H1 (cell line): Measurements from ENCODE around the gene ZNF860. TPM values are rescaled to one million over a fixed set of nuclear protein-coding genes. Genes with fewer than 3 reads are reported as not detected.
A peak's percentile ranks its signal among the peaks of the same experiment; 100 is the strongest.

Experiments used
- CTCF ChIA-PET: fragments of 300-600 bp; sonication (Branson Sonifier 250); formaldehyde crosslinking; loops from one replicate; lab custom pipeline; 2021; ENCODE audit not compliant: partially characterized antibody; lab: Charles Lee
- POLR2A ChIA-PET: fragments of 300-600 bp; sonication (Branson Sonifier 250); formaldehyde crosslinking; loops from one replicate; lab custom pipeline; 2021; ENCODE audit warnings: inconsistent platforms; ENCODE audit not compliant: partially characterized antibody; lab: Charles Lee
- DNase-seq, 2 experiments: peaks; one replicate each; pipeline versions ENCODE4 v3.0.0 to v3.0.0-alpha.2; 2010 to 2022; ENCODE audit warnings: low spot score in 2 of 2, low read depth in 1 of 2, mixed read lengths in 1 of 2
- FAIRE-seq: peaks from 2 replicates; lab custom pipeline; 2011; peaks lifted over from hg19 to GRCh38; lab: Jason Lieb, UNC
- H2AFZ ChIP-seq: 2 replicates; pipeline ENCODE4 v1.8.1; 2012; ENCODE audit warnings: low read length, inconsistent platforms
- H2AK5ac ChIP-seq: 2 replicates; pipeline ENCODE4 v1.6.1; 2013; ENCODE audit warnings: low read depth, low read length
- H2BK120ac ChIP-seq: replicated peaks from 2 replicates; pipeline ENCODE3; 2013; ENCODE audit warnings: low read depth, low read length, inconsistent platforms
- H2BK12ac ChIP-seq: 2 replicates; pipeline ENCODE4 v1.6.1; 2013; ENCODE audit warnings: low read depth, low read length
- H2BK15ac ChIP-seq: 2 replicates; pipeline ENCODE4 v1.6.1; 2013; ENCODE audit warnings: low read length
- H2BK20ac ChIP-seq: 2 replicates; pipeline ENCODE4 v1.6.1; 2013; ENCODE audit warnings: low read length
- H2BK5ac ChIP-seq: 2 replicates; pipeline ENCODE4 v1.6.1; 2013; ENCODE audit warnings: low read depth, low read length
- H3K14ac ChIP-seq: 2 replicates; pipeline ENCODE4 v1.6.1; 2013; ENCODE audit warnings: inconsistent platforms; ENCODE audit not compliant: insufficient read length
- H3K18ac ChIP-seq: 2 replicates; pipeline ENCODE4 v1.6.1; 2013; ENCODE audit warnings: low read length; ENCODE audit errors: extremely low read depth
- H3K23ac ChIP-seq: 2 replicates; pipeline ENCODE4 v1.6.1; 2013; ENCODE audit warnings: inconsistent platforms; ENCODE audit not compliant: insufficient read length
- H3K23me2 ChIP-seq: 2 replicates; pipeline ENCODE4 v1.6.1; 2013; ENCODE audit warnings: low read depth, low read length
- H3K27ac ChIP-seq: 2 replicates; pipeline ENCODE4 v1.6.1; 2011; ENCODE audit warnings: low read depth, low read length, inconsistent platforms
- H3K27me3 ChIP-seq, 4 experiments: replicated peaks in 1 of 4; 1 replicate in 1 of 4; 2 replicates in 3 of 4; pipeline versions ENCODE4 v1.6.1 to v1.8.1; 2011 to 2013; ENCODE audit warnings: low read length in 3 of 4, mild to moderate bottlenecking in 3 of 4, inconsistent platforms in 2 of 4, mixed read lengths in 2 of 4, moderate library complexity in 1 of 4; ENCODE audit not compliant: control insufficient read depth in 3 of 4, insufficient read depth in 3 of 4; ENCODE audit errors: extremely low read depth in 1 of 4
- H3K36me3 ChIP-seq, 4 experiments: 2 replicates each; pipeline versions ENCODE4 v1.6.1 to v1.8.1; 2011 to 2013; ENCODE audit warnings: mild to moderate bottlenecking in 4 of 4, low read length in 3 of 4, moderate library complexity in 2 of 4, control low read depth in 1 of 4, inconsistent platforms in 1 of 4; ENCODE audit not compliant: insufficient read depth in 4 of 4, control insufficient read depth in 2 of 4
- H3K4ac ChIP-seq: replicated peaks from 2 replicates; pipeline ENCODE3; 2013; ENCODE audit warnings: low read length, low read depth, mixed read lengths, inconsistent platforms; ENCODE audit not compliant: insufficient read length
- H3K4me1 ChIP-seq, 4 experiments: replicated peaks in 1 of 4; 1 replicate in 1 of 4; 2 replicates in 3 of 4; pipeline versions ENCODE4 v1.6.1 to v1.8.1; 2011 to 2013; ENCODE audit warnings: low read length in 3 of 4, inconsistent platforms in 2 of 4, mixed read lengths in 1 of 4; ENCODE audit not compliant: insufficient read depth in 4 of 4, control insufficient read depth in 3 of 4
- H3K4me2 ChIP-seq, 2 experiments: 2 replicates each; pipeline versions ENCODE4 v1.6.1 to v1.8.1; 2011 to 2013; ENCODE audit warnings: low read depth in 2 of 2, low read length in 2 of 2, control low read depth in 1 of 2, inconsistent platforms in 1 of 2, mild to moderate bottlenecking in 1 of 2; ENCODE audit not compliant: insufficient read depth in 1 of 2
- H3K4me3 ChIP-seq, 4 experiments: fragments of 200-600, 300-600 bp in 1 of 4; sonication (generic), shearing (Covaris generic), sonication (Bioruptor Twin) in 1 of 4; 2 replicates each; pipeline versions ENCODE4 v1.5.1 to v1.8.1; 2011 to 2016; ENCODE audit warnings: low read length in 4 of 4, low read depth in 3 of 4, control low read depth in 2 of 4, inconsistent platforms in 2 of 4, mild to moderate bottlenecking in 2 of 4, mixed read lengths in 1 of 4, moderate library complexity in 1 of 4; ENCODE audit not compliant: insufficient read depth in 2 of 4; ENCODE audit errors: extremely low read depth in 1 of 4
- H3K56ac ChIP-seq: replicated peaks from 2 replicates; pipeline ENCODE3; 2013; ENCODE audit warnings: low read depth, mild to moderate bottlenecking, mixed read lengths, low read length, inconsistent platforms; ENCODE audit not compliant: insufficient read length
- H3K79me1 ChIP-seq: 2 replicates; pipeline ENCODE4 v1.6.1; 2013; ENCODE audit warnings: low read depth, low read length, control low read depth
- H3K79me2 ChIP-seq, 2 experiments: 2 replicates each; pipeline versions ENCODE4 v1.6.1 to v1.8.1; 2012 to 2013; ENCODE audit warnings: low read length in 2 of 2, mild to moderate bottlenecking in 2 of 2, inconsistent platforms in 1 of 2; ENCODE audit not compliant: insufficient read depth in 2 of 2, control insufficient read depth in 1 of 2
- H3K9ac ChIP-seq, 4 experiments: replicated peaks in 1 of 4; 1 replicate in 1 of 4; 2 replicates in 3 of 4; pipeline versions ENCODE4 v1.6.1 to v1.8.1; 2011 to 2013; ENCODE audit warnings: low read depth in 3 of 4, low read length in 3 of 4, control low read depth in 2 of 4, mild to moderate bottlenecking in 2 of 4, moderate library complexity in 2 of 4, inconsistent platforms in 1 of 4; ENCODE audit errors: extremely low read depth in 1 of 4
- H3K9me3 ChIP-seq, 2 experiments: 2 replicates each; pipeline versions ENCODE4 v1.6.1 to v1.8.1; 2012 to 2013; ENCODE audit warnings: mild to moderate bottlenecking in 2 of 2, moderate library complexity in 2 of 2, control low read depth in 1 of 2, inconsistent platforms in 1 of 2, low read depth in 1 of 2, low read length in 1 of 2, mixed read lengths in 1 of 2; ENCODE audit not compliant: insufficient read depth in 2 of 2
- H4K20me1 ChIP-seq, 2 experiments: replicated peaks in 1 of 2; 2 replicates each; pipeline versions ENCODE3 to v1.8.1; 2011 to 2013; ENCODE audit warnings: inconsistent platforms in 2 of 2, low read length in 2 of 2, mild to moderate bottlenecking in 1 of 2; ENCODE audit not compliant: insufficient read depth in 2 of 2, control insufficient read depth in 1 of 2
- H4K5ac ChIP-seq: 2 replicates; pipeline ENCODE4 v1.6.1; 2013; ENCODE audit warnings: low read length, low read depth, mixed read lengths, inconsistent platforms; ENCODE audit not compliant: insufficient read length
- H4K8ac ChIP-seq: 2 replicates; pipeline ENCODE4 v1.8.0; 2013; ENCODE audit warnings: mild to moderate bottlenecking, moderate library complexity, low read length, inconsistent platforms; ENCODE audit not compliant: insufficient read depth; ENCODE audit errors: extremely low read depth
- H4K91ac ChIP-seq: replicated peaks from 2 replicates; pipeline ENCODE3; 2013; ENCODE audit warnings: low read length, mixed read lengths, inconsistent platforms; ENCODE audit not compliant: insufficient read length
- ASH2L ChIP-seq: fragments of 200-600, 300-600 bp; sonication (generic); IDR thresholded peaks from one replicate; pipeline ENCODE4 v1.7.1; 2017; ENCODE audit warnings: low read length
- BRCA1 ChIP-seq: IDR thresholded peaks from 2 replicates; pipeline ENCODE4 v1.6.1; 2012; ENCODE audit warnings: low read depth, low read length, improper control_type of control experiment
- CHD2 ChIP-seq: IDR thresholded peaks from 2 replicates; pipeline ENCODE4 v1.6.1; 2012; ENCODE audit warnings: low read length, improper control_type of control experiment
- CTBP2 ChIP-seq: IDR thresholded peaks from 2 replicates; pipeline ENCODE4 v1.7.0; 2011; ENCODE audit warnings: borderline replicate concordance, mild to moderate bottlenecking, moderate library complexity, mixed read lengths, low read length; ENCODE audit not compliant: insufficient read depth, insufficient read length
- CTCF ChIP-seq, 3 experiments: IDR thresholded peaks; 1 replicate in 2 of 3; 2 replicates in 1 of 3; pipeline versions ENCODE4 v1.5.1 to v1.6.1; 2011; ENCODE audit warnings: low read length in 3 of 3, mild to moderate bottlenecking in 3 of 3, inconsistent platforms in 2 of 3, low read depth in 1 of 3, moderate library complexity in 1 of 3; ENCODE audit not compliant: insufficient read depth in 1 of 3; ENCODE audit errors: control extremely low read depth in 1 of 3
- GTF2F1 ChIP-seq: IDR thresholded peaks from 2 replicates; pipeline ENCODE4 v1.6.1; 2012; ENCODE audit warnings: low read depth, low read length, improper control_type of control experiment, borderline replicate concordance
- KDM4A ChIP-seq: IDR thresholded peaks from one replicate; pipeline ENCODE4 v1.7.1; 2012; ENCODE audit warnings: low read depth, mild to moderate bottlenecking, moderate library complexity, low read length, inconsistent platforms; ENCODE audit not compliant: severe bottlenecking
- POLR2AphosphoS5 ChIP-seq: IDR thresholded peaks from 2 replicates; pipeline ENCODE4 v1.6.1; 2011; ENCODE audit warnings: low read depth, low read length
- POU5F1 ChIP-seq: IDR thresholded peaks from 2 replicates; pipeline ENCODE4 v1.6.1; 2011; ENCODE audit warnings: low read depth, mild to moderate bottlenecking, low read length, moderate library complexity
- SIX5 ChIP-seq: IDR thresholded peaks from 2 replicates; pipeline ENCODE4 v1.6.1; 2011; ENCODE audit warnings: mild to moderate bottlenecking, low read depth, low read length
- SP2 ChIP-seq: IDR thresholded peaks from 2 replicates; pipeline ENCODE4 v1.6.1; 2012; ENCODE audit warnings: mild to moderate bottlenecking, low read length, inconsistent platforms
- SRF ChIP-seq: IDR thresholded peaks from 2 replicates; pipeline ENCODE4 v1.6.1; 2011; ENCODE audit warnings: mild to moderate bottlenecking, low read depth, low read length, moderate library complexity
- WGBS, 2 experiments: shearing (Covaris generic) in 1 of 2; methylation state at CpG; one replicate each; pipeline versions ENCODE4 v1.1.6 to v1.1.7; 2013 to 2015; ENCODE audit warnings: low lambda C conversion rate in 2 of 2, mixed read lengths in 2 of 2, inconsistent platforms in 1 of 2, low coverage in 1 of 2, missing lambda C conversion rate in 1 of 2; ENCODE audit not compliant: insufficient replicate concordance in 2 of 2, insufficient coverage in 1 of 2, insufficient read length in 1 of 2; ENCODE audit errors: extremely low coverage in 1 of 2, missing lambda C conversion rate in 1 of 2; 5-methylcytosine and 5-hydroxymethylcytosine counted together
- polyA plus RNA-seq, 7 experiments: library from polyadenylated mRNA; depleted of rRNA in 3 of 7; stranded (reverse) in 5 of 7; unstranded in 2 of 7; fragments of >200 nt in 5 of 7; fragments of 200-250 nt in 2 of 7; gene quantifications; 1 replicate in 5 of 7; 2 replicates in 1 of 7; 4 replicates in 1 of 7; pipeline versions ENCODE4 v1.2.1 to v1.2.3, GENCODE V29; 2011 to 2013; ENCODE audit warnings: missing spikeins in 2 of 7, mixed read lengths in 2 of 7
- total RNA-seq: library from RNA; stranded (reverse); fragmentation: NEBNext Ultra II Directional; extraction: Animal tissue kit (Norgen Biotek cat#: 25700); gene quantifications from 2 replicates; pipeline ENCODE4 v1.2.1, GENCODE V29; 2021

ZNF860 gene
- total and polyA plus RNA-seq, 2 of the 8 experiments (the other 6 are each of a cell fraction or from before 2014, with no cell fraction given), result 3.2 to 8.6 TPM

DNA sequence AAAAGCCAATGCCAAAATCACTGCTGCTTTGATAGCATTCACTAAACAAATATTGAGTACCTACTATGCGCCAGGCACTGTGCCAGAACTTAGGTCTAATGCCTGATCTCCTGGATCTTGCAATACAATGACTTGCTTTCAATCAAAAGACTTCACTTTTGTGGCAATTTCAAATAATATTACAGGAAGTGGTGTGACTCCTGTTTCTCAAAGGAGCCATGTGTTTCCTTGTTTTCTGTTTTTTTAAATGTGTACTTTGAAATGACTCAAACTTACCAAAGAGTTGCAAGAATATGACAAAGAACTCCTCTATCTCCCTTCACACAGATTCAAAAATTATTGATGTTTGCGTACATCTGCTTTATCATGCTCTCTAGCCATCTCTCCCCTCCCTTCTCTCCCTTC, 18.7 kb upstream of the ZNF860 start:
- H3K4me2 ChIP-seq, result no peak overlapping the region
- H4K91ac ChIP-seq, result peak overlapping the region; percentile 99
- 73% methylated on average over 2 of the region's 2 CpGs; no CpG with 5 or more reads in 1 of the 2 experiments for WGBS, 2 experiments
- peak overlapping the region; percentile 74; the same call in 1 of the 2 replicates for H2BK15ac ChIP-seq
- peaks cover 2% of the 10 kb centered on the region for H3K23me2 ChIP-seq
- H3K56ac ChIP-seq, result no peak overlapping the region
- H3K9ac ChIP-seq, result no peak overlapping the region
- H3K4me1 ChIP-seq, result peaks cover 2 to 29% (median 15%) of the 10 kb centered on the region in 4 experiments
- H4K5ac ChIP-seq, result no peak overlapping the region
- H3K14ac ChIP-seq, result no peak overlapping the region
- no peaks in the 10 kb centered on the region for H4K20me1 ChIP-seq
- POLR2A ChIA-PET, result no interaction called here
- 0 out of 2 replicates have a peak overlapping the region, but pooled peaks have one; percentile 34 for H2BK20ac ChIP-seq
- DNase-seq (peak in 1 of 2 experiments; percentile 1), FAIRE-seq (no peak)
- H3K27me3 ChIP-seq, result no peaks in the 10 kb centered on the region
- no peak overlapping the region for H4K8ac ChIP-seq
- peak overlapping the region; percentile 85 for H2AK5ac ChIP-seq
- CTCF ChIA-PET, result no interaction called here
- H3K9me3 ChIP-seq, result no peaks in the 10 kb centered on the region
- peak overlapping the region; percentile 98 for H2BK120ac ChIP-seq
- H3K18ac ChIP-seq, result no peak overlapping the region; the same call in 1 of the 2 replicates
- H3K23ac ChIP-seq, result no peak overlapping the region
- no peaks in the 10 kb centered on the region; a peak in 1 of 8 replicates for H3K36me3 ChIP-seq
- H3K79me2 ChIP-seq, result peaks cover 6 to 75% of the 10 kb centered on the region in 2 experiments
- H2BK12ac ChIP-seq, result peak overlapping the region; percentile 44; the same call in 1 of the 2 replicates
- no peaks in the 10 kb centered on the region; the same call in 1 of the 2 replicates for H3K79me1 ChIP-seq
- H3K4me3 ChIP-seq, result no peak overlapping the region
- peak overlapping the region; percentile 67; the same call in 1 of the 2 replicates for H2BK5ac ChIP-seq
- peak overlapping the region; percentile 97 for H3K4ac ChIP-seq
- no peak overlapping the region for H2AFZ ChIP-seq
- no peak overlapping the region for H3K27ac ChIP-seq
- TF ChIP-seq CHD2, result no peak
- TF ChIP-seq CTCF (IDR thresholded peaks at IDR 0.05; ENCODE audit: control extremely low read depth in 1 of 3, insufficient read depth in 1 of 3, low read depth in 1 of 3, low read length in 3 of 3), result no peak
- no peak for TF ChIP-seq ASH2L
- no peak for TF ChIP-seq SP2
- no peak for TF ChIP-seq GTF2F1
- TF ChIP-seq CTBP2, result no peak
- TF ChIP-seq KDM4A, result no peak
- TF ChIP-seq POLR2AphosphoS5, result no peak
- no peak for TF ChIP-seq POU5F1
- TF ChIP-seq SIX5, result no peak
- TF ChIP-seq BRCA1, result no peak
- no peak for TF ChIP-seq SRF
